Kidney (tissue), 14 donors: ENCODE data around the gene COBL. TPM values are rescaled to one million over a fixed set of nuclear protein-coding genes. Genes with fewer than 3 reads are reported as not detected.

ENCODE experiments used
- DNase-seq, 5 donors: peaks; one replicate each; pipeline ENCODE4 v3.0.0-alpha.2; 2013 to 2020
- FAIRE-seq: peaks from 2 replicates; lab custom pipeline; 2012; peaks lifted over from hg19 to GRCh38; lab: Jason Lieb, UNC
- H3K27ac ChIP-seq, 2 donors: one replicate each; pipeline ENCODE4 v1.7.0; 2013; ENCODE audit warnings: low read depth in 2 of 2, low read length in 2 of 2, inconsistent platforms in 1 of 2
- H3K27me3 ChIP-seq: one replicate; pipeline ENCODE4 v1.7.1; 2013; ENCODE audit warnings: low read length, inconsistent platforms; ENCODE audit not compliant: control insufficient read depth, insufficient read depth
- H3K36me3 ChIP-seq, 3 donors: one replicate each; pipeline versions ENCODE4 v1.7.0 to v1.7.1; 2013; ENCODE audit warnings: low read length in 3 of 3, control low read depth in 1 of 3, inconsistent platforms in 1 of 3; ENCODE audit not compliant: insufficient read depth in 3 of 3, control insufficient read depth in 2 of 3
- H3K4me1 ChIP-seq, 3 donors: one replicate each; pipeline versions ENCODE4 v1.7.0 to v1.7.1; 2013; ENCODE audit warnings: low read length in 3 of 3, inconsistent platforms in 1 of 3, low read depth in 1 of 3; ENCODE audit not compliant: control insufficient read depth in 2 of 3, insufficient read depth in 2 of 3
- H3K4me3 ChIP-seq, 3 donors: one replicate each; pipeline versions ENCODE4 v1.7.0 to v1.8.1; 2013; ENCODE audit warnings: low read length in 3 of 3, control low read depth in 1 of 3, inconsistent platforms in 1 of 3
- H3K9ac ChIP-seq, 3 donors: one replicate each; pipeline versions ENCODE4 v1.7.0 to v1.7.1; 2013; ENCODE audit warnings: low read length in 3 of 3, control low read depth in 1 of 3, inconsistent platforms in 1 of 3
- H3K9me3 ChIP-seq, 3 donors: one replicate each; pipeline versions ENCODE4 v1.7.0 to v1.7.1; 2013; ENCODE audit warnings: low read length in 3 of 3, control low read depth in 1 of 3, inconsistent platforms in 1 of 3; ENCODE audit not compliant: control insufficient read depth in 2 of 3, insufficient read depth in 1 of 3
- intact Hi-C: fragments of 100-400 bp; cut with DNase I; formaldehyde crosslinking; loops from one replicate; pipeline ENCODE4 v1.11.1; 2022
- polyA plus RNA-seq: library from polyadenylated mRNA; stranded (reverse); fragments of 350-450 nt; fragmentation: Illumina TruSeq; extraction: RNeasy Lipid Tissue Mini Kit (QIAGEN cat#74804); gene quantifications from one replicate; pipeline ENCODE4 v1.2.3, GENCODE V29; 2014; ENCODE audit warnings: low read depth, low replicate concordance; ENCODE audit not compliant: insufficient read depth
- total RNA-seq: library from RNA; stranded (reverse); fragmentation: NEBNext Ultra II Directional; extraction: Animal tissue kit (Norgen Biotek cat#: 25700); gene quantifications from one replicate; pipeline ENCODE4 v1.2.1, GENCODE V29; 2021
- TF ChIP-seq, protein P1 (sequence below): IDR thresholded peaks from 3 replicates; pipeline ENCODE4 v1.5.1; 2012; ENCODE audit warnings: mild to moderate bottlenecking, moderate library complexity, borderline replicate concordance; ENCODE audit not compliant: insufficient read depth; ENCODE audit errors: extremely low read depth
- donor health status: control.
- donor health status: control.
- donor health status: control.
- donor health status: control.
- donor health status: control.
- donor health status: DM: yes; HTN: yes; CAD: no.
- donor health status: Normal renal cell carcinoma (clear cell type).

COBL gene
- total and polyA plus RNA-seq, 2 donors from 2014 or later, result 9.8 to 42.7 TPM

DNA sequence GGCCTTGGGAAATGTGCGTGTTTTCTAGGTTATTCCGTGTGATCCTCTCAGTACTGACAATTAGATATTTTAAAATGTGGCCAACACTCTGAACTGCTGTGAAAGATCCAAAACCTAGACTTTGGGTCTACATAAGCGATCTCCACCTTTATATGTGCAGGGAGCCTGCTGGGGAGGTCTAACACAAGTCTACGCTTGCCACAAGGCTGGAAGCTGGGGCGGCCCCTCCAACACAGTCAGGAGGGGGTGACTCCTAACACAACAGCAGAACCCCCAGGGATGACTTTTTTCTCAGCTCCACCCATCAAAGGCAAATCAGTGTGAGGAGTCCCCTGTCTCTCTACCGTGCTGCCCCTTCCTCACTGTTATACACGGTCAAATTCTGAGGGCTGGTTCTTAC, 202.6 kb downstream of the COBL start:
- no peak overlapping the region for H3K9ac ChIP-seq
- H3K36me3 ChIP-seq, result no peaks in the 10 kb centered on the region
- no peak overlapping the region for H3K4me3 ChIP-seq
- TF ChIP-seq, protein P1, sequence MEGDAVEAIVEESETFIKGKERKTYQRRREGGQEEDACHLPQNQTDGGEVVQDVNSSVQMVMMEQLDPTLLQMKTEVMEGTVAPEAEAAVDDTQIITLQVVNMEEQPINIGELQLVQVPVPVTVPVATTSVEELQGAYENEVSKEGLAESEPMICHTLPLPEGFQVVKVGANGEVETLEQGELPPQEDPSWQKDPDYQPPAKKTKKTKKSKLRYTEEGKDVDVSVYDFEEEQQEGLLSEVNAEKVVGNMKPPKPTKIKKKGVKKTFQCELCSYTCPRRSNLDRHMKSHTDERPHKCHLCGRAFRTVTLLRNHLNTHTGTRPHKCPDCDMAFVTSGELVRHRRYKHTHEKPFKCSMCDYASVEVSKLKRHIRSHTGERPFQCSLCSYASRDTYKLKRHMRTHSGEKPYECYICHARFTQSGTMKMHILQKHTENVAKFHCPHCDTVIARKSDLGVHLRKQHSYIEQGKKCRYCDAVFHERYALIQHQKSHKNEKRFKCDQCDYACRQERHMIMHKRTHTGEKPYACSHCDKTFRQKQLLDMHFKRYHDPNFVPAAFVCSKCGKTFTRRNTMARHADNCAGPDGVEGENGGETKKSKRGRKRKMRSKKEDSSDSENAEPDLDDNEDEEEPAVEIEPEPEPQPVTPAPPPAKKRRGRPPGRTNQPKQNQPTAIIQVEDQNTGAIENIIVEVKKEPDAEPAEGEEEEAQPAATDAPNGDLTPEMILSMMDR, result no peak
- H3K9me3 ChIP-seq, result peaks cover 0 to 8% (median 0%) of the 10 kb centered on the region in 3 donors
- no peaks in the 10 kb centered on the region for H3K27me3 ChIP-seq
- DNase-seq, result no peak
- intact Hi-C loops, result no loop called here
- no peaks in the 10 kb centered on the region for H3K4me1 ChIP-seq
- H3K27ac ChIP-seq, result no peak overlapping the region
- no peak for FAIRE-seq

- Histone ChIP-seq H3K4me1 (no peaks in the 10 kb centered on the region), H3K9me3 (peaks cover 0 to 8% (median 0%) of the 10 kb centered on the region in 3 donors), H3K27ac (no peak overlapping the region), H3K36me3 (no peaks in the 10 kb centered on the region), H3K27me3 (no peaks in the 10 kb centered on the region), H3K9ac (no peak overlapping the region), H3K4me3 (no peak overlapping the region)
- no peak for FAIRE-seq
- TF ChIP-seq, protein P1, result no peak
- intact Hi-C loops, result no loop called here
- no peak for DNase-seq
Observed at GRCh38 chr7:51113560-51113959, 203.0 kb downstream of the COBL start.

GRCh38 chr7:51111241-51111940, 205.2 kb downstream of the COBL start:
- H3K36me3 ChIP-seq, result no peaks in the 10 kb centered on the region
- H3K27ac ChIP-seq, result no peak overlapping the region
- TF ChIP-seq, protein P1, result no peak
- DNase-seq (no peak), FAIRE-seq (no peak)
- H3K4me3 ChIP-seq, result no peak overlapping the region
- peaks cover 0 to 8% (median 0%) of the 10 kb centered on the region in 3 donors for H3K9me3 ChIP-seq
- H3K27me3 ChIP-seq, result no peaks in the 10 kb centered on the region
- H3K4me1 ChIP-seq, result no peaks in the 10 kb centered on the region
- no peak overlapping the region for H3K9ac ChIP-seq
- intact Hi-C loops, result no loop called here

DNA sequence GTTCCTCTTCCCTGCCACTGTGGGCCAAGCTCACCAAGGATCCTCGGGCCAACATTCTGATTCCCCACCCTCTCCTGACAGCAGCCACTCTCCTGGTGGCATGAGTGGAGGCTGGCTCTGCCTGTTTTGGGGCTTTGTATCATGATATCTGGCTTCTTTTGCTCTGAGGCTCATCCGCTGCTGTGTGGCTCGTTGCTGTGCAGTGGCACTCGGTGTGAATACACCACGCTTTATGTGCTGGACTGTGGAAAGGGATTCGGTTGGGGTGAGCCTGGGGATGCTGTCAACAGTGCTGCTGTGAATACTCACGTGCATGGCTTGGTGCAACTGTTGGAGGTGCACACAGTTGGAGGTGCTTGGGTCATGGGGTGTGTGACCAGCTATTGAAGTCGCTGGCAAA, 208.5 kb downstream of the COBL start:
- Histone ChIP-seq H3K4me1 (no peaks in the 10 kb centered on the region), H3K4me3 (no peak overlapping the region), H3K9ac (no peak overlapping the region), H3K36me3 (no peaks in the 10 kb centered on the region), H3K9me3 (no peaks in the 10 kb centered on the region), H3K27me3 (no peaks in the 10 kb centered on the region), H3K27ac (no peak overlapping the region)
- TF ChIP-seq, protein P1, result no peak
- FAIRE-seq (no peak), DNase-seq (no peak)
- intact Hi-C loops, result no loop called here
